HUES64 (cell line): ENCODE measurements around the gene GNB2.
"Not testable (repeated sequence)": the region's sequence is repeated elsewhere in the genome, so short reads cannot be mapped to it uniquely, and the experiment has no call there.

Experiments
- H3K27ac ChIP-seq: 2 replicates; pipeline ENCODE4 v1.7.0; 2013; ENCODE audit warnings: low read depth, low read length, inconsistent platforms
- H3K27me3 ChIP-seq: 2 replicates; pipeline ENCODE4 v1.6.1; 2013; ENCODE audit warnings: mild to moderate bottlenecking, low read length; ENCODE audit not compliant: insufficient read depth
- H3K36me3 ChIP-seq: 2 replicates; pipeline ENCODE4 v1.6.1; 2013; ENCODE audit warnings: mild to moderate bottlenecking, low read length; ENCODE audit not compliant: insufficient read depth
- H3K4me1 ChIP-seq: 2 replicates; pipeline ENCODE4 v1.6.1; 2013; ENCODE audit warnings: mild to moderate bottlenecking, low read length, moderate library complexity; ENCODE audit not compliant: insufficient read depth
- H3K4me3 ChIP-seq: 2 replicates; pipeline ENCODE4 v1.5.1; 2013; ENCODE audit warnings: mild to moderate bottlenecking, low read length, moderate library complexity
- H3K9ac ChIP-seq: 2 replicates; pipeline ENCODE4 v1.6.1; 2013; ENCODE audit warnings: mild to moderate bottlenecking, low read depth, low read length
- H3K9me3 ChIP-seq: 2 replicates; pipeline ENCODE4 v1.6.1; 2013; ENCODE audit warnings: low read depth, low read length; ENCODE audit not compliant: insufficient read depth
- WGBS: fragments of 150-250, 120-280 bp; methylation state at CpG from one replicate; pipeline ENCODE4 v1.1.7; 2013; ENCODE audit warnings: missing lambda C conversion rate; 5-methylcytosine and 5-hydroxymethylcytosine counted together

Gene GNB2

DNA sequence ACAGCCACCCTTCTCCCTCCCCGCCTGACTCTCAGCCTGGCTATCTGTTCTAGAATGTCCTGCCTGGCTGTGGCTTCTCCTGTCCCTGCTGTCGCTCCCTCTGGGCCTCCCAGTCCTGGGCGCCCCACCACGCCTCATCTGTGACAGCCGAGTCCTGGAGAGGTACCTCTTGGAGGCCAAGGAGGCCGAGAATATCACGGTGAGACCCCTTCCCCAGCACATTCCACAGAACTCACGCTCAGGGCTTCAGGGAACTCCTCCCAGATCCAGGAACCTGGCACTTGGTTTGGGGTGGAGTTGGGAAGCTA lies 47.9 kb downstream of the GNB2 start:
- 89% methylated on average over 8 of the region's 8 CpGs for WGBS
- H3K9me3 ChIP-seq, result no peaks in the 10 kb centered on the region
- peak overlapping the region; percentile 53; the same call in 1 of the 2 replicates for H3K4me3 ChIP-seq
- no peak overlapping the region for H3K9ac ChIP-seq
- 0 out of 2 replicates have a peak, but pooled peaks cover 2% of the 10 kb centered on the region for H3K4me1 ChIP-seq
- no peak overlapping the region for H3K27ac ChIP-seq
- peaks cover 52% of the 10 kb centered on the region for H3K27me3 ChIP-seq
- no peaks in the 10 kb centered on the region for H3K36me3 ChIP-seq

GRCh38 chr7:100722480-100723212 lies 49.1 kb downstream of the GNB2 start:
- 86% methylated on average over 17 of the region's 17 CpGs for WGBS

GRCh38 chr7:100723732-100724275 lies 50.3 kb downstream of the GNB2 start:
- H3K4me1 ChIP-seq, result 0 out of 2 replicates have a peak, but pooled peaks cover 2% of the 10 kb centered on the region
- 90% methylated on average over 16 of the region's 16 CpGs for WGBS

More at GRCh38 chr7:100722480-100723212, 49.1 kb downstream of the GNB2 start:
- Histone ChIP-seq H3K9me3 (no peaks in the 10 kb centered on the region), H3K4me3 (no peak overlapping the region), H3K27me3 (peaks cover 52% of the 10 kb centered on the region), H3K9ac (no peak overlapping the region), H3K4me1 (0 out of 2 replicates have a peak, but pooled peaks cover 2% of the 10 kb centered on the region), H3K27ac (no peak overlapping the region), H3K36me3 (no peaks in the 10 kb centered on the region)

GRCh38 chr7:100724364-100724763 lies 50.8 kb downstream of the GNB2 start:
- not testable (repeated sequence) for H3K4me1 ChIP-seq, H3K9me3 ChIP-seq, H3K9ac ChIP-seq, H3K4me3 ChIP-seq, H3K36me3 ChIP-seq, H3K27ac ChIP-seq
- whole genome bisulfite sequencing, result 90% methylated on average over 2 of the region's 2 CpGs
- peaks cover 47% of the 10 kb centered on the region for H3K27me3 ChIP-seq

More at GRCh38 chr7:100723732-100724275, 50.3 kb downstream of the GNB2 start:
- Histone ChIP-seq H3K27ac (no peak overlapping the region), H3K9ac (no peak overlapping the region), H3K9me3 (no peaks in the 10 kb centered on the region), H3K4me3 (no peak overlapping the region), H3K27me3 (peaks cover 52% of the 10 kb centered on the region), H3K36me3 (no peaks in the 10 kb centered on the region)

DNA sequence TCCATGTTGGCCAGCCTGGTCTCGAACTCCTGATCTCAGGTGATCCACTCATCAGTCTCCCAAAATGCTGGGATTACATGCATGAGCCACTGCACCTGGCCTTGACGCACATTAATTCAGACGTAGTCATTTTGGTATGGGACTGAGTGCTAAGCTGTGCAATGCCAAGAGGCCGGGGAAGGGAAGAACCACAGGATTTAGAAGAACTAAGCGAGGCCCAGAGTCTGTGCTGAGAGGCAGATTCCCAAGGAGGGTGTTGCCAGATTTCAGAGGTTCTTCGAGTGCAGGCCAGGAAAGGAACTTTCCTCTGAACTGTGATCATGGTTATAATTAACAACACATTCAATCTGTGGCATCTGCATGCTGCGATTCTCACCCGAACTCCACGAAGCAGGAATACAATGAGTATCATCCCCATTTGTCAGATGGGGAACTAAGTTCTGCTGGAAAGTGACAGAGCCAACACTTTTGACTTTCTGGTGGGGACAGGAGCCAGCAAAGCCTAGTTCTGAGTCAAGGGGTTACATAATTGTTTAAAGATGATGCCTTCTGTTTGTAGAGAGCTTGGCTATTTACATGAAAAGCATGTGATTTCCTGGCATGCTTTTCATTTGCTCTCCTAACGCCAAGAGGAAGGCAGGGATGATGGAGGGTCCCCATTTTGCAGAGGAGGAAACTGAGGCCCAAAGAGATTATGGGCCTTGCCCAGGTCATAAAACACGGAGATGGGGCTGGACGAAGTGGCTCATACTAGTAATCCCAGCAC lies 53.6 kb downstream of the GNB2 start:
- no peaks in the 10 kb centered on the region for H3K36me3 ChIP-seq
- no peak overlapping the region for H3K4me3 ChIP-seq
- 88% methylated on average over 12 of the region's 12 CpGs for WGBS
- H3K27ac ChIP-seq, result no peak overlapping the region
- H3K9me3 ChIP-seq, result no peaks in the 10 kb centered on the region
- H3K4me1 ChIP-seq, result no peaks in the 10 kb centered on the region
- peaks cover 19% of the 10 kb centered on the region for H3K27me3 ChIP-seq
- no peak overlapping the region for H3K9ac ChIP-seq

DNA sequence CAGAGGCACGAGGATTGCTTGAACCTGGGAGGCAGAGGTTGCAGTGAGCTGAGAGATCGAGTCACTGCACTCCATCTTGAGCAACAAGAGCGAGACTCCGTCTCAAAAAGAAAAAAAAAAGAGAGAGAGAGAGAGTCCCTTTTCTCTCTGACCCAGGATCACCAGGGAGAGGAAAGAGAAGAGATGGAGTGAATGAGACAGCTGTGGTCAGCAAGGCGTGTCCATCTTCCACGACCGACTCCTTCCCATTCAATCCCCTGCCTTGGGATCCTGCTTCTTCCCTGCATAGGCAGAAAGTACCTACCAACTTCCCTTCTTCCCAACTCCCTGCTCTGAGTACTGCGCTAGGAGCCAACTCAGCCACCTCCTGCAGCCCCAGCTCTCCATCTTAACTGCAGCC lies 54.7 kb downstream of the GNB2 start:
- no peaks in the 10 kb centered on the region for H3K4me1 ChIP-seq
- no peak overlapping the region for H3K4me3 ChIP-seq
- H3K9me3 ChIP-seq, result no peaks in the 10 kb centered on the region
- no peaks in the 10 kb centered on the region for H3K36me3 ChIP-seq
- peaks cover 9% of the 10 kb centered on the region; the same call in 1 of the 2 replicates for H3K27me3 ChIP-seq
- WGBS, result 86% methylated on average over 8 of the region's 8 CpGs
- no peak overlapping the region for H3K27ac ChIP-seq
- H3K9ac ChIP-seq, result no peak overlapping the region
